IMR-90 (cell line): ENCODE measurements around the gene PTPN7. TPM values are rescaled to one million over a fixed set of nuclear protein-coding genes. Genes with fewer than 3 reads are reported as not detected.
A peak's percentile ranks its signal among the peaks of the same experiment; 100 is the strongest.

Experiments
- ATAC-seq: fragments of 200-7000 bp; cut with Tn5 transposase; 2 replicates; pipeline ENCODE4 v1.9.1; 2020; ENCODE audit warnings: low read depth, mild to moderate bottlenecking, moderate library complexity
- BruUV-seq: library from RNA; stranded (reverse); fragments of 400-500 nt; replicated peaks from 2 replicates; lab custom pipeline; 2021; lab: Mats Ljungman, UMichigan
- CTCF ChIA-PET: fragments of 300-600 bp; formaldehyde crosslinking; extraction: SDS; loops from one replicate; lab custom pipeline; 2021; ENCODE audit warnings: antibody characterized with exemption; lab: Yijun Ruan, JAX
- POLR2A ChIA-PET: fragments of 300-600 bp; sonication (Branson Sonifier 250); formaldehyde crosslinking; loops from one replicate; lab custom pipeline; 2022; ENCODE audit warnings: antibody characterized with exemption; ENCODE audit not compliant: unreplicated experiment; lab: Charles Lee
- DNase-seq: peaks from one replicate; pipeline ENCODE4 v3.0.0; 2013
- H2AFZ ChIP-seq: replicated peaks from 2 replicates; pipeline ENCODE3; 2013; ENCODE audit warnings: low read length, mild to moderate bottlenecking; ENCODE audit not compliant: poor library complexity
- H2AK5ac ChIP-seq: 2 replicates; pipeline ENCODE4 v1.6.1; 2013; ENCODE audit warnings: low read depth, low read length, inconsistent platforms
- H2AK9ac ChIP-seq: replicated peaks from 2 replicates; pipeline ENCODE3; 2013; ENCODE audit warnings: mild to moderate bottlenecking, low read depth, low read length, moderate library complexity; ENCODE audit not compliant: poor library complexity
- H2BK120ac ChIP-seq: 2 replicates; pipeline ENCODE4 v1.6.1; 2013; ENCODE audit warnings: low read depth, low read length, inconsistent platforms
- H2BK15ac ChIP-seq: 3 replicates; pipeline ENCODE4 v1.6.1; 2013; ENCODE audit warnings: low read depth, low read length, inconsistent platforms
- H2BK20ac ChIP-seq: 2 replicates; pipeline ENCODE4 v1.6.1; 2013; ENCODE audit warnings: low read depth, mild to moderate bottlenecking, inconsistent platforms, low read length, moderate library complexity
- H2BK5ac ChIP-seq: 2 replicates; pipeline ENCODE4 v1.6.1; 2013; ENCODE audit warnings: mild to moderate bottlenecking, low read depth, low read length, inconsistent platforms; ENCODE audit not compliant: poor library complexity, severe bottlenecking
- H3K14ac ChIP-seq: replicated peaks from 2 replicates; pipeline ENCODE4 v1.6.1; 2013; ENCODE audit warnings: low read depth, low read length, inconsistent platforms
- H3K18ac ChIP-seq: 2 replicates; pipeline ENCODE4 v1.6.1; 2013; ENCODE audit warnings: low read depth, low read length, control low read depth
- H3K23ac ChIP-seq: 2 replicates; pipeline ENCODE4 v1.6.1; 2013; ENCODE audit warnings: low read depth, low read length, inconsistent platforms
- H3K27ac ChIP-seq: 2 replicates; pipeline ENCODE4 v1.5.1; 2013; ENCODE audit warnings: mild to moderate bottlenecking, control low read depth, low read length; ENCODE audit not compliant: insufficient read depth
- H3K27me3 ChIP-seq: 2 replicates; pipeline ENCODE4 v1.6.1; 2013; ENCODE audit warnings: low read length; ENCODE audit not compliant: control insufficient read depth, insufficient read depth
- H3K36me3 ChIP-seq: 2 replicates; pipeline ENCODE4 v1.6.1; 2013; ENCODE audit warnings: low read length, mixed read lengths; ENCODE audit not compliant: control insufficient read depth, insufficient read depth
- H3K4ac ChIP-seq: 2 replicates; pipeline ENCODE4 v1.6.1; 2013; ENCODE audit warnings: low read depth, low read length, inconsistent platforms
- H3K4me1 ChIP-seq: 2 replicates; pipeline ENCODE4 v1.6.1; 2013; ENCODE audit warnings: low read length, mixed read lengths; ENCODE audit not compliant: control insufficient read depth, insufficient read depth
- H3K4me2 ChIP-seq: 2 replicates; pipeline ENCODE4 v1.6.1; 2013; ENCODE audit warnings: low read depth, mild to moderate bottlenecking, control low read depth, low read length, moderate library complexity
- H3K4me3 ChIP-seq: 2 replicates; pipeline ENCODE4 v1.5.1; 2013; ENCODE audit warnings: low read depth, mild to moderate bottlenecking, control low read depth, low read length, moderate library complexity; ENCODE audit not compliant: insufficient read depth
- H3K56ac ChIP-seq: 2 replicates; pipeline ENCODE4 v1.6.1; 2013; ENCODE audit warnings: low read length, inconsistent platforms; ENCODE audit not compliant: insufficient read depth; ENCODE audit errors: extremely low read depth
- H3K79me1 ChIP-seq, 2 experiments: 2 replicates each; pipeline ENCODE4 v1.6.1; 2013; ENCODE audit warnings: low read length in 2 of 2, inconsistent platforms in 1 of 2, low read depth in 1 of 2
- H3K9ac ChIP-seq: 2 replicates; pipeline ENCODE4 v1.6.1; 2013; ENCODE audit warnings: low read depth, low read length, control low read depth
- H3K9me1 ChIP-seq: 2 replicates; pipeline ENCODE4 v1.6.1; 2013; ENCODE audit warnings: low read length, inconsistent platforms; ENCODE audit not compliant: insufficient read depth
- H3K9me3 ChIP-seq: 2 replicates; pipeline ENCODE4 v1.6.1; 2013; ENCODE audit warnings: low read length; ENCODE audit not compliant: control insufficient read depth, insufficient read depth
- H4K20me1 ChIP-seq: 2 replicates; pipeline ENCODE4 v1.6.1; 2013; ENCODE audit warnings: low read length, inconsistent platforms; ENCODE audit not compliant: insufficient read depth
- H4K5ac ChIP-seq: 2 replicates; pipeline ENCODE4 v1.6.1; 2013; ENCODE audit warnings: mild to moderate bottlenecking, low read depth, low read length, control low read depth
- H4K8ac ChIP-seq, 2 experiments: 2 replicates each; pipeline ENCODE4 v1.6.1; 2013; ENCODE audit warnings: low read depth in 2 of 2, low read length in 2 of 2, control low read depth in 1 of 2, inconsistent platforms in 1 of 2
- H4K91ac ChIP-seq: 2 replicates; pipeline ENCODE4 v1.6.1; 2013; ENCODE audit warnings: low read depth, low read length, inconsistent platforms; ENCODE audit not compliant: insufficient read depth
- BHLHE40 ChIP-seq: fragments of 150-350 bp; IDR thresholded peaks from 2 replicates; pipeline ENCODE4 v1.6.1; 2016; ENCODE audit warnings: mild to moderate bottlenecking, low read depth, low read length
- MAZ ChIP-seq: IDR thresholded peaks from 2 replicates; pipeline ENCODE4 v1.6.1; 2012; ENCODE audit warnings: low read depth, mild to moderate bottlenecking, low read length, improper control_type of control experiment, moderate library complexity, borderline replicate concordance
- NFE2L2 ChIP-seq: fragments of 150-350 bp; IDR thresholded peaks from 2 replicates; pipeline ENCODE4 v1.6.1; 2016; ENCODE audit warnings: low read depth, mild to moderate bottlenecking, low read length
- RAD21 ChIP-seq: IDR thresholded peaks from 2 replicates; pipeline ENCODE4 v1.6.1; 2012; ENCODE audit warnings: low read length, improper control_type of control experiment
- SMC3 ChIP-seq: fragments of 150-350 bp; IDR thresholded peaks from 2 replicates; pipeline ENCODE4 v1.6.1; 2016; ENCODE audit warnings: low read depth, mild to moderate bottlenecking, antibody characterized with exemption, low read length, moderate library complexity
- WGBS, 2 experiments: methylation state at CpG; one replicate each; pipeline versions ENCODE4 v1.1.5 to v1.1.7; 2013; ENCODE audit warnings: missing lambda C conversion rate in 2 of 2; ENCODE audit not compliant: insufficient read length in 1 of 2; ENCODE audit errors: extremely low coverage in 2 of 2; 5-methylcytosine and 5-hydroxymethylcytosine counted together
- dilution Hi-C: fragments of 300-500 bp; cut with HindIII; formaldehyde crosslinking; loops from one replicate; pipeline ENCODE4 v1.14.3; 2018; ENCODE audit warnings: low sequenced_read_pairs; ENCODE audit not compliant: unreplicated experiment
- in situ Hi-C: fragments of 300-500 bp; cut with MboI; formaldehyde crosslinking; loops from 3 replicates; pipeline ENCODE4 v1.14.3; 2019; ENCODE audit warnings: low sequenced_read_pairs, inconsistent platforms, mixed read lengths
- intact Hi-C: fragments of 100-400 bp; cut with micrococcal nuclease; formaldehyde crosslinking; loops from 2 replicates; pipeline ENCODE4 v1.10.0; 2022
- polyA plus RNA-seq, 3 experiments: library from polyadenylated mRNA; depleted of rRNA; stranded (reverse); fragments of >200 nt; gene quantifications; 2 replicates each; pipeline ENCODE4 v1.2.3, GENCODE V29; 2012; ENCODE audit warnings: low replicate concordance in 1 of 3
- total RNA-seq: library from RNA; depleted of rRNA; stranded (reverse); fragments of >200 nt; gene quantifications from 2 replicates; pipeline ENCODE4 v1.2.3, GENCODE V29; 2012
- TF ChIP-seq, protein P1 (sequence below): fragments of 150-350 bp; IDR thresholded peaks from 2 replicates; pipeline ENCODE4 v1.6.1; 2016; ENCODE audit warnings: low read depth, mild to moderate bottlenecking, low read length, moderate library complexity, borderline replicate concordance
- TF ChIP-seq, protein P2 (sequence below): conservative IDR thresholded peaks from 2 replicates; pipeline ENCODE4 v1.5.1; 2012; ENCODE audit warnings: mild to moderate bottlenecking, low read depth, low read length, improper control_type of control experiment

Gene PTPN7
- total and polyA plus RNA-seq, 2 of the 4 experiments (the other 2 are of a cell fraction) = 0.05 TPM; not detected in 1

DNA sequence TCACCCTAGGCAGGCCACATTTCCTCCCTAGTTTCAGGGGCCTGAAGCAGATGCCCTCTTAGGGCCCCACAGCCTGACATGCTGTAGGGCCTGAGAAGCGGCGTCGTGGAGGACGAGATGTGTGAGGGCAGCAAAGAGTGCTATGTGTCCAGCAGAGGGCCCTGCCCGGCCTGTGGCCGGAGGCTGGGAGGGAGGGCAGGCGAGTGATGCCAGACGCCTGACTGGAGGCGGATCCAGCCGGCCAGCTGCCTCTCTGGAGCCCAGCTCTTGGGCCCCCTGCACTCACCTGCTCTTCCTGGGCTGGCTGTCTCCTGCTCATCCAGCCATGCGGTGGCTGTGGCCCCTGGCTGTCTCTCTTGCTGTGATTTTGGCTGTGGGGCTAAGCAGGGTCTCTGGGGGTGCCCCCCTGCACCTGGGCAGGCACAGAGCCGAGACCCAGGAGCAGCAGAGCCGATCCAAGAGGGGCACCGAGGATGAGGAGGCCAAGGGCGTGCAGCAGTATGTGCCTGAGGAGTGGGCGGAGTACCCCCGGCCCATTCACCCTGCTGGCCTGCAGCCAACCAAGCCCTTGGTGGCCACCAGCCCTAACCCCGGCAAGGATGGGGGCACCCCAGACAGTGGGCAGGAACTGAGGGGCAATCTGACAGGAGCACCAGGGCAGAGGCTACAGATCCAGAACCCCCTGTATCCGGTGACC is 37.6 kb downstream of the PTPN7 start, which contains the start of gene GPR37L1:
GPR37L1 (plus strand) TSS at position 279 of the 697 bp plus-strand sequence; CDS start at position 326, 47 bp downstream.
- no peak within 1 kb of the TSS for H2AK5ac ChIP-seq
- H3K18ac ChIP-seq = no peak within 1 kb of the TSS
- H3K79me1 ChIP-seq = no peaks in the 10 kb centered on the region
- no peak within 1 kb of the TSS for H2BK5ac ChIP-seq
- ATAC-seq = peak; percentile 84
- no peak within 1 kb of the TSS for H3K14ac ChIP-seq
- H4K5ac ChIP-seq = no peak within 1 kb of the TSS
- H3K23ac ChIP-seq = 0 out of 2 replicates have a peak within 1 kb of the TSS, but pooled peaks have one; percentile 81
- CTCF ChIA-PET = interaction anchor here (0.6 to 1.6 kb wide), 2 partner anchors 12 to 120 kb away, joined by 4 to 5 read pairs; no protein-coding TSS in a partner anchor
- no TSS peak for BruUV-seq
- no peak within 1 kb of the TSS for H3K27ac ChIP-seq
- no peak within 1 kb of the TSS for H4K91ac ChIP-seq
- peak within 1 kb of the TSS; percentile 27 for H2AFZ ChIP-seq
- no peak within 1 kb of the TSS for H3K9ac ChIP-seq
- H3K36me3 ChIP-seq = no peaks in the 10 kb centered on the region
- H2BK15ac ChIP-seq = no peak within 1 kb of the TSS
- H3K4ac ChIP-seq = no peak within 1 kb of the TSS
- peak within 1 kb of the TSS; percentile 80 for H2AK9ac ChIP-seq
- peak; percentile 50 for DNase-seq
- 70% methylated on average over 5 of the region's 19 CpGs; no CpG with 5 or more reads in 1 of the 2 experiments for WGBS, 2 experiments
- intact Hi-C loops = loop anchor here (1.0 kb wide), 1 partner anchor 13 kb away; no protein-coding TSS in a partner anchor
- H3K4me1 ChIP-seq = no peaks in the 10 kb centered on the region
- H3K56ac ChIP-seq = no peak within 1 kb of the TSS
- no peak within 1 kb of the TSS for H3K4me2 ChIP-seq
- TF ChIP-seq SMC3 = peak; percentile 49
- TF ChIP-seq, protein P1, sequence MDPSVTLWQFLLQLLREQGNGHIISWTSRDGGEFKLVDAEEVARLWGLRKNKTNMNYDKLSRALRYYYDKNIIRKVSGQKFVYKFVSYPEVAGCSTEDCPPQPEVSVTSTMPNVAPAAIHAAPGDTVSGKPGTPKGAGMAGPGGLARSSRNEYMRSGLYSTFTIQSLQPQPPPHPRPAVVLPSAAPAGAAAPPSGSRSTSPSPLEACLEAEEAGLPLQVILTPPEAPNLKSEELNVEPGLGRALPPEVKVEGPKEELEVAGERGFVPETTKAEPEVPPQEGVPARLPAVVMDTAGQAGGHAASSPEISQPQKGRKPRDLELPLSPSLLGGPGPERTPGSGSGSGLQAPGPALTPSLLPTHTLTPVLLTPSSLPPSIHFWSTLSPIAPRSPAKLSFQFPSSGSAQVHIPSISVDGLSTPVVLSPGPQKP = no peak
- TF ChIP-seq RAD21 = peak; percentile 36
- 0 out of 2 replicates have a peak, but pooled peaks have one; percentile 19 for TF ChIP-seq BHLHE40
- peak; percentile 81; the same call in 1 of the 2 replicates for TF ChIP-seq MAZ
- TF ChIP-seq, protein P2, sequence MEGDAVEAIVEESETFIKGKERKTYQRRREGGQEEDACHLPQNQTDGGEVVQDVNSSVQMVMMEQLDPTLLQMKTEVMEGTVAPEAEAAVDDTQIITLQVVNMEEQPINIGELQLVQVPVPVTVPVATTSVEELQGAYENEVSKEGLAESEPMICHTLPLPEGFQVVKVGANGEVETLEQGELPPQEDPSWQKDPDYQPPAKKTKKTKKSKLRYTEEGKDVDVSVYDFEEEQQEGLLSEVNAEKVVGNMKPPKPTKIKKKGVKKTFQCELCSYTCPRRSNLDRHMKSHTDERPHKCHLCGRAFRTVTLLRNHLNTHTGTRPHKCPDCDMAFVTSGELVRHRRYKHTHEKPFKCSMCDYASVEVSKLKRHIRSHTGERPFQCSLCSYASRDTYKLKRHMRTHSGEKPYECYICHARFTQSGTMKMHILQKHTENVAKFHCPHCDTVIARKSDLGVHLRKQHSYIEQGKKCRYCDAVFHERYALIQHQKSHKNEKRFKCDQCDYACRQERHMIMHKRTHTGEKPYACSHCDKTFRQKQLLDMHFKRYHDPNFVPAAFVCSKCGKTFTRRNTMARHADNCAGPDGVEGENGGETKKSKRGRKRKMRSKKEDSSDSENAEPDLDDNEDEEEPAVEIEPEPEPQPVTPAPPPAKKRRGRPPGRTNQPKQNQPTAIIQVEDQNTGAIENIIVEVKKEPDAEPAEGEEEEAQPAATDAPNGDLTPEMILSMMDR = peak; percentile 58
- no peak for TF ChIP-seq NFE2L2
- H3K9me1 ChIP-seq = no peaks in the 10 kb centered on the region
- no peak within 1 kb of the TSS for H2BK20ac ChIP-seq
- H3K4me3 ChIP-seq = no peak within 1 kb of the TSS
- no peak within 1 kb of the TSS for H2BK120ac ChIP-seq
- no peaks in the 10 kb centered on the region for H4K20me1 ChIP-seq
- dilution Hi-C loops = no loop called here
- H3K27me3 ChIP-seq = peaks cover 24% of the 10 kb centered on the region
- no peaks in the 10 kb centered on the region for H3K9me3 ChIP-seq
- no peak within 1 kb of the TSS for H4K8ac ChIP-seq
- POLR2A ChIA-PET = interaction anchor here (0.6 kb wide), 1 partner anchor 107 kb away, joined by 3 read pairs; no protein-coding TSS in a partner anchor
- in situ Hi-C loops = loop anchor here (10.0 kb wide), 1 partner anchor 228 kb away; no protein-coding TSS in a partner anchor
